Stimulated activated naive CD8-positive, alpha-beta T cell treated with anti-CD3 and anti-CD28 coated beads, Interleukin-15, amount 100 ng/mL, for 72 hours (primary cell): ENCODE results near the gene FMO5.
A peak's percentile ranks its signal among the peaks of the same experiment; 100 is the strongest.

Source experiments
- ATAC-seq: fragments of 150-1000 bp; cut with Tn5 transposase; 2 replicates; pipeline ENCODE4 v1.10.0; 2021; ENCODE audit warnings: mild to moderate bottlenecking, moderate library complexity
- DNase-seq, 2 donors: peaks; one replicate each; pipeline ENCODE4 v3.0.0; 2021 to 2022
- H3K27ac Mint-ChIP-seq, 2 donors: one replicate each; pipeline ENCODE4 v1.8.0; 2022; ENCODE audit warnings: mild to moderate bottlenecking in 2 of 2, mixed read lengths in 2 of 2, moderate library complexity in 2 of 2
- H3K27me3 Mint-ChIP-seq: one replicate; pipeline ENCODE4 v1.8.0; 2022; ENCODE audit warnings: mixed read lengths
- H3K4me1 Mint-ChIP-seq: one replicate; pipeline ENCODE4 v1.8.0; 2022; ENCODE audit warnings: mild to moderate bottlenecking, mixed read lengths
- H3K4me3 Mint-ChIP-seq, 2 donors: one replicate each; pipeline ENCODE4 v1.8.0; 2022; ENCODE audit warnings: mild to moderate bottlenecking in 2 of 2, mixed read lengths in 2 of 2, moderate library complexity in 1 of 2
- H3K9me3 Mint-ChIP-seq, 2 donors: one replicate each; pipeline ENCODE4 v1.8.0; 2022; ENCODE audit warnings: mixed read lengths in 2 of 2

FMO5 gene

DNA sequence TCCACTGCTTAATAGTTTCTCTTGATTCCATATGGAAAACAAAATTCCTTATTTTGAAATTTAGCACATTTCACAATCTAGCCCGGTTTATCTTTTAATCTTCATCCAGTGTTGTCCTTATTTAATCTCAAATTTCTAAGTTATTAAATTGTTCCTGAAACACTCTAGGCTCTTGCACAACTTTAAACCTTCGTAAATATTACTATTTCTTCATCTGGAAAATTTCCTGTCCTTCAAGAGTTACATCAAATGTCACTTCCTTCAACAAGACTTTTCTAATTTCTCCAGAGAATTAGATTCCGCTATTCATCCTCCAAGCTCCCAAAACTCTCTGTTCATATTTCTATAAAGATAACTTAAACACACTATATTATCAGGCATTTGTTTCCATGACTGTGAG, 6.5 kb downstream of the FMO5 start:
- H3K27me3 Mint-ChIP-seq, result no peaks in the 10 kb centered on the region
- H3K9me3 Mint-ChIP-seq, result no peaks in the 10 kb centered on the region
- H3K4me3 Mint-ChIP-seq, result no peak overlapping the region
- H3K4me1 Mint-ChIP-seq, result peaks cover under 1% of the 10 kb centered on the region
- H3K27ac Mint-ChIP-seq, result no peak overlapping the region
- no peak for DNase-seq
- no peak for ATAC-seq

DNA sequence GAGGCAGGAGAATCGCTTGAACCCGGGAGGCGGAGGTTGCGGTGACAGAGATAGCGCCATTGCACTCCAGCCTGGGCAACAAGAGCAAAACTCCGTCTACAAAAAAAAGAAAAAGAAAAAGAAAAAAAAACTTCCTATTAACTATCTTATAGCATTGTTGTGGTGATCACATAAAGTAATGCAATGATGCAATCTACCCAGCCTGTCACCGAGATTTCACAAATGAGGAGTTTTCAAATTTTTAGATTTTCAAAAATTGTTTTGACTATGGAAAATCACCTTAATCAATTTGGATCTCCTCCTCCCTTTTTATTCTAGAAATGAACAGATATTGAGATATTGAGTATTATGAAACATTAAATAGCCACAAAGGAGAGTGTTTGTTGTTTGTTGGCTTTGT, 8.0 kb downstream of the FMO5 start:
- Mint-ChIP-seq H3K4me1 (no peaks in the 10 kb centered on the region), H3K9me3 (no peaks in the 10 kb centered on the region), H3K27ac (no peak overlapping the region), H3K4me3 (no peak overlapping the region), H3K27me3 (no peaks in the 10 kb centered on the region)
- ATAC-seq (no peak), DNase-seq (no peak)

DNA sequence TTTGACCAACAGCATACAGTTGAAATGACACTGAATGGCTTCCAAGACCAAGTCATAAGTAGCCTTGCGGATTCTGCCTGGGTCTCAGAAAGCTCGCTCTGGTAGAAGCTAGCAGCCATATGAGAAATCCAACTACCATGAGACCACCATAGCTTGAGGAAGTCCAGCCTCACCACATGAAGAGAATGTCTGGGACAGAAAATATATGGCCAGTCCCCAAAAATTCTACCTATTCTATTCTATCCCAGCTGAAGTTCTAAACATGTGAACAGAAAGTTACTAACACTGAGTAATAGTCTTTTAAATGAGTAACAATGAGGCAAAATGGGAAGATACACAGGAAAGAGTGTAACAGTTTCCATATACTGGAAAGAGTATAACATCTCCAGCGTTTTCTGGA, 9.0 kb downstream of the FMO5 start:
- Mint-ChIP-seq H3K27ac (no peak overlapping the region), H3K4me1 (no peaks in the 10 kb centered on the region), H3K27me3 (no peaks in the 10 kb centered on the region), H3K9me3 (no peaks in the 10 kb centered on the region), H3K4me3 (no peak overlapping the region)
- no peak for DNase-seq
- no peak for ATAC-seq

DNA sequence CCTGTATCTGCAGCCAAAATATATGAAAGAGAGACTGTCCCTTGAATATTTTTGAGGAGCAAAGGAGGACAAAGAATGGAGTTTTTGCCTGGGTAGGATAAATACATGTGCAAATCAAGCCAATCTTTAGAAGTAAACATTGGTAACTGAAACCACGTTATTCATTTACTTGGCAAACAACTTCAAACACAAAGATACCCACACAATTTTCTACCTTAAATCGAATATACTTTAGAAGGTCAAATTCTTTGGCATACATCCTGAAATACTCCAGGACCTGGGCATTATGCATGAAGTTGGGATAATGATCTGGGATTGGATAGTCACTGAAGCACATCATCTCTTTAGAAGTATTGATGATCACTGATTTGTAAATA, 9.6 kb downstream of the FMO5 start:
- H3K9me3 Mint-ChIP-seq, result no peaks in the 10 kb centered on the region
- DNase-seq, result no peak
- no peak for ATAC-seq
- no peak overlapping the region for H3K27ac Mint-ChIP-seq
- no peak overlapping the region for H3K4me3 Mint-ChIP-seq
- no peaks in the 10 kb centered on the region for H3K4me1 Mint-ChIP-seq
- H3K27me3 Mint-ChIP-seq, result no peaks in the 10 kb centered on the region

DNA sequence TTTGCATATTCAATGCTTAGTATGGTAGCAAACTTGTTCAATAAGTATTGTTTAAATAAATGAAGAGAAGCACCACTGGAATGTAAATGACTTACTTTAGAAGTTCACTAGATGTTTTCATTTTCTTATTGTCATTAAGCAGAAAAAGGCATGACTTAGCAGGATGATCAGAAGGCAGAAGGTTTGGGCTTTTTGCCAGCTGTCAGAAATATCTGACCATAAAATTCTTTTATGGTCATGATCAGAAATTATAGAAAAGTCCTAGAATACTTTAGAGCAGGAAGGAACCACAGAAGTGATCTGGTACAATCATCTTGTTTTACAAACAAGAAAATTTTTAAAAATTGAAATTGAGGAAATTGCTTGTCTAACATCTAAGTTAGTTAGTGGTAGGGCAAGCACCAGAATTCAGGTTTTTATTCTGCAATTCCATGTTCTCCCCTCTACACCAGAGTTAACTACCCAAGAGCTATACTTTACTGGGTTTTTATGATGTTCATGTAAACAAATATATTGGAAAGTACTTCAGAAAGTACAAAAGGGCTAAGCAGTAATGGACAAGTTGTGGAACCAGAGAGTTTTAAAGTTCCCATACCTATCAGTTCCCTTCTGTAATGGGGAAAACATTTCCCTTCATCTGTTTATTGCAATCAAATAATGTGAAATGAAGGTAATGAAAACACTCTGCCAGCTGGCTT, 10.1 kb downstream of the FMO5 start:
- Mint-ChIP-seq H3K4me1 (no peaks in the 10 kb centered on the region), H3K27ac (no peak overlapping the region), H3K9me3 (no peaks in the 10 kb centered on the region), H3K27me3 (no peaks in the 10 kb centered on the region), H3K4me3 (no peak overlapping the region)
- ATAC-seq (no peak), DNase-seq (no peak)

DNA sequence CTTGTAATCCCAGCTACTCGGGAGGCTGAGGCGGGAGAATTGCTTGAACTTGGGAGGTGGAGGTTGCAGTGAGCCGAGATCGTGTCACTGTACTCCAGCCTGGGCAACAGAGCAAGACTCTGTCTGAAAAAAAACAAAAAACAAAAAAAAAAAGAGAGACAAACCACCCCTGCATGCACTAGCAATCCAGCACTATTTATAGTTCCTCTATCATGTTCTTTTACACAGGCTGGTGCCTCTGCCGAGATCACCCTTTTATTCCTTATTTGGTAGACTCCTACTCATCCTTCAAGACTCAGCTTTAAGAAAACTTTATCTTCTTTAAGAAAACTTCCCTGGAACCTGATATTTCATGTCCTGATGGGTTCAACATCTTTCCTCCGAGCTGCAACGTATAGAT, 10.8 kb downstream of the FMO5 start:
- H3K27me3 Mint-ChIP-seq, result no peaks in the 10 kb centered on the region
- no peak overlapping the region for H3K4me3 Mint-ChIP-seq
- H3K27ac Mint-ChIP-seq, result no peak overlapping the region
- H3K4me1 Mint-ChIP-seq, result no peaks in the 10 kb centered on the region
- no peaks in the 10 kb centered on the region for H3K9me3 Mint-ChIP-seq
- DNase-seq, result no peak
- ATAC-seq, result no peak

DNA sequence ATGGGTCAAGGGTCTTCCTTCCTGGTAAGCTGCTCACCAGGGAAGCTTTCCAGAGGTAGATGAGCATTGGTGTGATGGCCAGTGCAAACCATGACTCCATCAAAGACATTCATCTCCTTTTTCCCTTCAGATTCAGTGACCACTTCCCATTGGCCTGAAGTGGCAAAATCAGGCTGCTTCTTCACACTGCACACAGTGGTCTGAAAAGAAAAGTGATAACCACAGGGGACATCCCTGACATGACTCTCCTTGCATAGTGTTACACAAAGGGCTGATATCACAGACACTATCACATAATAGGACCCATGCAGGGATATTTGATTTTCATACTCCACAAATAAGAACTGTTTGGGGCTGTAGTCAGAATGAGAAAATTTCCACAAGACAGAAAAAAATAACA, 11.9 kb downstream of the FMO5 start:
- Mint-ChIP-seq H3K4me3 (no peak overlapping the region), H3K27ac (no peak overlapping the region), H3K9me3 (no peaks in the 10 kb centered on the region), H3K27me3 (no peaks in the 10 kb centered on the region), H3K4me1 (no peaks in the 10 kb centered on the region)
- ATAC-seq, result peak; percentile 81
- no peak for DNase-seq

DNA sequence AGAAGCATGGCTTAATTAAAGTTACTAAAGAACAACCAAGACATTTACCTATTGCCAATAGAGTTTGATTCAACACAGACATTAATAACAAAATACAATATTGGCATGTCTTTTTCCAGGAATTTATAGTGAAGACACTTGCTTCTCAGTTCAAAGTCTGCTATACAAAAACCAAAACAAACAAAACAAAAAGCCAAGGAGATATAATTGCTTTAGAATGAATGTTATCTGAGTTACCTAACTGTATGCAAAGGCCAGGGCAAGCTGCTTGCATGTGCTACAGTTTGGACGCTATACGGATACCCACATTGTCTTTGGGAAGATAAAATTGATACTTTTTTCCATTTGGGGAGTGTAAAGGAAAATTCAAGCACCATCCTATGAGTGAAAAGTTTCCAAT, 13.6 kb downstream of the FMO5 start:
- Mint-ChIP-seq H3K4me1 (no peaks in the 10 kb centered on the region), H3K27me3 (no peaks in the 10 kb centered on the region), H3K9me3 (no peaks in the 10 kb centered on the region), H3K4me3 (no peak overlapping the region), H3K27ac (no peak overlapping the region)
- ATAC-seq (no peak), DNase-seq (no peak)

DNA sequence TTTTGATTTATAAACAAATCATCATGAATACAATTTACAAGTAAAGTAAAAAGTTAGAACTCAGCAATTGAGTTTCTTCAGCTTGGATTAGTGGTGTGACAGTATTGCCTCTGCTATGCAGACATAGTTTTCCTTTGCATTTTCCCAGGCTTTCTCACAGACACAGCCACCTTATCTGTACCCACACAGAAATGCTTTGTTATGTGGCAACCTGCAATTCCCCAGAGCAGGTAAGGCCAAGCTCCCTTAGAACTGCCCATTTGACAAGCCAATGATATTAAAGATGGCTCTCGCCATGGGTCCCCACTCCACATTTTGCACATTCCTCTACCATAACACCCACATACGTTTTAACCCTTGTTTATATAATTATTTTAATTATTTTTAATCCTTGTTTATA, 14.2 kb downstream of the FMO5 start:
- DNase-seq (no peak), ATAC-seq (no peak)
- Mint-ChIP-seq H3K9me3 (no peaks in the 10 kb centered on the region), H3K27ac (no peak overlapping the region), H3K27me3 (no peaks in the 10 kb centered on the region), H3K4me3 (no peak overlapping the region), H3K4me1 (no peaks in the 10 kb centered on the region)

DNA sequence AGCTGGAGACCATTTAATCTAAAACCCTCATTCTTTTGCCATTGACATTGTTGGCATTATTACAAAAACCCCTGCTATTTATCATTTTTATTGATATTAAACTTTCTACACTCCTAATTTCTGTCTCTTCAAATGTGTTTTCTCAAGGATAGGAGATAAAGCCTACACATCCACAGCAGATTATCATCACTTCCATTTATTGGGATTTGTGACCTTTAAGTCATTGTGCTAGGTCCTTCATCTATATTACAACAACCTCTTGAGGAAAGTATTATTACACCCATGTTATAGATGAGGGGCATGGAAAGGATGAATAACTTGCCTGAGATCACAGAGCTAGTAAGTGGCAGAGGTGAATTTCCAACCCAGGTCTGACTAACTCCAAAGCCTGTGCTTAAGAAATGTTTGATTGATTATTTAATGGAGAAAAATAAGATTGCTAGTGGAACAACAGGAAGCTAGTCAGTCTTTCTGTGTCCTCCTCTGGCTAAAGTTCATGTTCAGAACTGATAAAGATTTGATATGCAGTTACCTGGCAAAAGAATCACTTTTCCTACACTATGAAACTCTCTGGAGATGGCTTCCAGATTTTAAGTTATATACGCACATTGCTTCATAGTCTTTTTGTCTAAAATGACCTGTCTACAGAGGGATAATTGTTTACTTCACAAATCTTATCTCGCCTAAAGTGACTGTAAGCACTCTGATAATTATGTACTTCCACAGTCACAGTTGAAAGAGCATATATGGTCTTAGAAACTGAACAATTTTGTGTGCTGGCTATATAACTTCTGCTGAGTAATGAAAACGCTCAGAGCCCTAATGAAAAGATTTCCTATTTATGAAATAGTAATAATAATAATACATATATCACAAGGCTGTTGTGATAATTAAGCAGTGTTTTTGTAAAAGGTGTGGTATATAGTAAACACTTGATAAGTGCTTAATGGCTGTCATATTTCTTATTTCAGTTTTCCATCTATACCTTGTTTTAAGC, 15.0 kb downstream of the FMO5 start:
- Mint-ChIP-seq H3K27ac (no peak overlapping the region), H3K4me1 (no peaks in the 10 kb centered on the region), H3K9me3 (no peaks in the 10 kb centered on the region), H3K4me3 (no peak overlapping the region), H3K27me3 (no peaks in the 10 kb centered on the region)
- ATAC-seq, result no peak
- no peak for DNase-seq

DNA sequence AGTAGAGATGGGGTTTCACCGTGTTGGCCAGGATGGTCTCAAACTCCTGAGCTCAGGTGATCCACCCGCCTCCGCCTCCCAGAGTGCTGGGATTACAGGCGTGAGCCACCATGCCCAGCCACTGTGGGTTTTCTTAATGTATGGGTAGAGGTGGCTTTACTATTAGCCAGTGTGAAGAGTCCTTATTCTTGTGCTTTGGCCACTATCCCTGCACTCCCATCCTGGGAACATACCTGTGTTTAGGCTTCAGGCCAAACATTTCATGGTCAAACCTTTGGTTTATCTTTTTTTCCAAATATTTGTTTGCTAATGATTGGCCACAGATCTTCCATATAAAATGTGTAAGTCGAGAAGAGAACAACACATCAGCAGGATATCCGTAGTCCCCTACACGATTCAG, 16.5 kb downstream of the FMO5 start:
- Mint-ChIP-seq H3K4me1 (no peaks in the 10 kb centered on the region), H3K27me3 (no peaks in the 10 kb centered on the region), H3K27ac (no peak overlapping the region), H3K9me3 (no peaks in the 10 kb centered on the region), H3K4me3 (no peak overlapping the region)
- ATAC-seq, result no peak
- no peak for DNase-seq

DNA sequence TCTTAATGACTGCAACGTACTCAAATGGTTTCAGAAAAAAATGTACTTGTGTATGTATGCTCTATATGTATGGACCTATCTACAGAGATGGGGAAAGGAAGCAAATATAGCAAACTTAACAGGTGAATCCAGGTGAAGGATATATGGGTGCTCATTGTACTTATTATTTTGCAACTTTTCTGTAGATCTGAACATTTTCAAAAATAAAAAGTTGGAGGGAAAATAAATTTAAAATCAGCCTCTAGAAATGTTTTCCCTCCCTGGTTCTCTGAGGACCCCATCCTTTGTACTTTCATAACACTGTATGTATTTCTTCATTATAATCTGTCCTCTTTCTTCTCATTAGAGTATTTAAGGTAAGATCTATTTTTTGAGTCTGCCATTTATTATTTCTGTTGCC, 17.9 kb downstream of the FMO5 start:
- Mint-ChIP-seq H3K4me1 (no peaks in the 10 kb centered on the region), H3K4me3 (no peak overlapping the region), H3K27ac (no peak overlapping the region), H3K27me3 (no peaks in the 10 kb centered on the region), H3K9me3 (no peaks in the 10 kb centered on the region)
- DNase-seq, result no peak
- ATAC-seq, result no peak

DNA sequence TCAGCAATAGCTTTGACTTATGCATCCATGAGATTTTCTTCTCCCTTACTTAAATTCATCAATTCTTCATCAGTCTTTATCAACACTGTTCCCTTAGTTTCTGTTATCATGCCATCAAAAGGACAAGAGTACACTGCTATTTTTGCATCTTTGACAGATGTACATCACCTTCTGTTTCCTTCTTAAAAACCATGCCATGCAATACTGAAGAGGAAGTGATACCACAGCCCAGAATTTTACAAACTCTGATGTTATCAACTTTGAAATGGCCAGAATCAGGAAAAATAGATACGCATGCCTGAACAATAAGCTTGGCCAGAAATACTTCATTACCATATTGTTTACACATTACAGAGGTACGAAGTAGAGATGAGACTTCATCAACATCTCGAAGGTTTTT, 21.1 kb downstream of the FMO5 start:
- Mint-ChIP-seq H3K4me1 (no peaks in the 10 kb centered on the region), H3K27ac (no peak overlapping the region), H3K4me3 (no peak overlapping the region), H3K9me3 (no peaks in the 10 kb centered on the region), H3K27me3 (no peaks in the 10 kb centered on the region)
- DNase-seq (no peak), ATAC-seq (no peak)

DNA sequence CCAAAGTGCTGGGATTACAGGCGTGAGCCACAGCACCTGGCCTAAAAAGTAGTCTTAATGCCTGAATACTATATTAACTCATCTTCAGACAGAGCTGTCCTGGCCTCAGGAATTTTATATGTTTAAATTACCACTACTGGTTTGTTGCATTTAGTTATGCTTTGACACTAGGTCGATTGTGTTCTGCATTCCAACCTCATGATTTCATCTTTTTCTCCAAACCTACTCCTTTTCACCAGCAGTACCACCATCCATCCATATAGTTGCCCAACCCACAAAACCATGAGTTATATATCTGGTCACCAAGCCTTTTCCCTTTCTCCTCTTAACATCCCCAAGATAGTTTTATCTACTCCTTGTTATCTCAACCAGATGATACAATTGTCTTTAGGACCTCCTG, 22.6 kb downstream of the FMO5 start:
- H3K9me3 Mint-ChIP-seq, result no peaks in the 10 kb centered on the region
- no peaks in the 10 kb centered on the region for H3K4me1 Mint-ChIP-seq
- peak overlapping the region in 1 of 2 donors; percentile 59 for H3K27ac Mint-ChIP-seq
- H3K27me3 Mint-ChIP-seq, result no peaks in the 10 kb centered on the region
- ATAC-seq (no peak), DNase-seq (no peak)
- H3K4me3 Mint-ChIP-seq, result no peak overlapping the region

DNA sequence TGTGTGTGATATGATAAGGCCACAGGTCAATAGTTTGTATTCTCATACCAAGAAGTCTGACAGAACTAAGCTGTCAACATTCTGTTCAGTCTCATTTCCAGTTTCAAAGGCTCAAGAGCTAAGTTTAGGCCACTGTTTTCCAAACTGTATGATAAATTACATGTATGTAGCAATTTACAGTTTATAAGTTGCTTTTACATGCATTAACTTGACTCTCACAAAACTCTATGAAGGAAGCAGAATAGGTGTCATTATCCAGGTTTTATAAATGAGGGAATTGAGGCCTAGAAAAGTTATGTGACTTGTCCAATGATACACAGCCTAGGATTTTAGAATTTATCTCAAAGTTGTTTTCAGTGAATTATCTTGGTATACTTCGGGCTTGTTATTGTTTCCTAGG, 23.4 kb downstream of the FMO5 start:
- ATAC-seq, result no peak

DNA sequence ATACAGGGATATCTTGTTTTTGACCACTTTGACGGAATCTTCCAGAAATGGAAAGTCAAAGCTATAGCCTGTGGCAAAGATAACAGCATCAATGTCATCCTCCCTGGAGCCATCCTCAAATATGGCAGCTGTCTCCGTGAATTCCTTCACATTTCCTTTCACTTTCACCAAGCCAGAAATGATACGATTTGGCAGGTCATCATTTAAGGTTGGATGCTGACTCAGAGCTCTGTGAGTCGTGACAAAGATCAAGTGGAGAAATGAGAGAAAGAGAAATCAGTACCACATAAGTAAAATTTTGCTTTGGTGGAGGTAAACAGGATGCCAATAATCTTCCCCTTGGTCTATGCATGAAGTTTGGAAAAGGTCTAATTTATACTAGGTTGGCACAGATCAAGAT, 23.9 kb downstream of the FMO5 start:
- DNase-seq, result no peak
- Mint-ChIP-seq H3K4me1 (no peaks in the 10 kb centered on the region), H3K9me3 (peaks cover 0 to 6% of the 10 kb centered on the region in 2 donors), H3K4me3 (no peak overlapping the region), H3K27me3 (no peaks in the 10 kb centered on the region), H3K27ac (no peak overlapping the region)
- no peak for ATAC-seq

More for the DNA sequence above, 23.4 kb downstream of the FMO5 start:
- no peak overlapping the region for H3K27ac Mint-ChIP-seq
- H3K27me3 Mint-ChIP-seq, result no peaks in the 10 kb centered on the region
- H3K4me1 Mint-ChIP-seq, result no peaks in the 10 kb centered on the region
- no peak for DNase-seq
- H3K9me3 Mint-ChIP-seq, result peaks cover 0 to 4% of the 10 kb centered on the region in 2 donors
- H3K4me3 Mint-ChIP-seq, result no peak overlapping the region
